Adrenal gland (tissue), 5 donors: ENCODE results near the gene AGBL2.

Experiments used
- POLR2A ChIP-seq, 2 donors: fragments of 450-650 bp; IDR thresholded peaks; one replicate each; pipeline ENCODE4 v1.6.1; 2017; ENCODE audit warnings: antibody characterized with exemption in 2 of 2, mild to moderate bottlenecking in 2 of 2, moderate library complexity in 1 of 2
- TF ChIP-seq, protein P1 (sequence below), 6 experiments: fragments of 450-650 bp in 4 of 6; fragments of 200-600 bp in 2 of 6; sonication (generic) in 1 of 6; IDR thresholded peaks; 1 replicate in 5 of 6; 2 replicates in 1 of 6; pipeline versions ENCODE4 v1.5.1 to v1.8.0; 2016 to 2021; ENCODE audit warnings: antibody characterized with exemption in 6 of 6, mild to moderate bottlenecking in 2 of 6, moderate library complexity in 1 of 6
- donor health status: DM: no; HTN: no; CAD: no.

DNA sequence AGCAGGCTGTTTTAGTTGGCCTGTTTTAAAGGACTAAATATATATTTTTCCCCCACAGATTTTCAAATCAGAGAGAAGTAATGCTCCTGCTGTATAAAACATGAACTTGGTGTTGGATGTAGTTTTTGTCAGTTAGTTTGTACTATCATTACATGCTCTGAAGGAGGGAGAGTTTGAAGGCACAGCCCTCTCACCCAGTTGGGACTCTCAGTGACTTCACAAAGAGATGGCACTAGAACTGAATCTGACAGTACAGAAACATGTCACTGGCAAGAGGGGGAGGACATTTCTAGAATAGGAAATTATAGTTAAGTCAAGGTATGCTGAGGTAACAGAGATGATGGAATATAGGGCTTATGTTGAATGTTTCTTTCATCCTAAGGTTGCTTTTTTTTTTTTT lies 99.9 kb downstream of the AGBL2 start:
- TF ChIP-seq, protein P1, sequence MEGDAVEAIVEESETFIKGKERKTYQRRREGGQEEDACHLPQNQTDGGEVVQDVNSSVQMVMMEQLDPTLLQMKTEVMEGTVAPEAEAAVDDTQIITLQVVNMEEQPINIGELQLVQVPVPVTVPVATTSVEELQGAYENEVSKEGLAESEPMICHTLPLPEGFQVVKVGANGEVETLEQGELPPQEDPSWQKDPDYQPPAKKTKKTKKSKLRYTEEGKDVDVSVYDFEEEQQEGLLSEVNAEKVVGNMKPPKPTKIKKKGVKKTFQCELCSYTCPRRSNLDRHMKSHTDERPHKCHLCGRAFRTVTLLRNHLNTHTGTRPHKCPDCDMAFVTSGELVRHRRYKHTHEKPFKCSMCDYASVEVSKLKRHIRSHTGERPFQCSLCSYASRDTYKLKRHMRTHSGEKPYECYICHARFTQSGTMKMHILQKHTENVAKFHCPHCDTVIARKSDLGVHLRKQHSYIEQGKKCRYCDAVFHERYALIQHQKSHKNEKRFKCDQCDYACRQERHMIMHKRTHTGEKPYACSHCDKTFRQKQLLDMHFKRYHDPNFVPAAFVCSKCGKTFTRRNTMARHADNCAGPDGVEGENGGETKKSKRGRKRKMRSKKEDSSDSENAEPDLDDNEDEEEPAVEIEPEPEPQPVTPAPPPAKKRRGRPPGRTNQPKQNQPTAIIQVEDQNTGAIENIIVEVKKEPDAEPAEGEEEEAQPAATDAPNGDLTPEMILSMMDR (IDR thresholded peaks at IDR 0.05), result no peak
- no peak for TF ChIP-seq POLR2A (IDR thresholded peaks at IDR 0.05)
